DMS53 treated with DMSO at 0.1 percent for 48 hours (cell line): ENCODE data around the gene PPP1R1A.

Source experiments
- DNase-seq: peaks from one replicate; lab custom pipeline; 2025; ENCODE audit not compliant: unreplicated experiment; lab: John Stamatoyannopoulos, UW

The PPP1R1A gene

DNA sequence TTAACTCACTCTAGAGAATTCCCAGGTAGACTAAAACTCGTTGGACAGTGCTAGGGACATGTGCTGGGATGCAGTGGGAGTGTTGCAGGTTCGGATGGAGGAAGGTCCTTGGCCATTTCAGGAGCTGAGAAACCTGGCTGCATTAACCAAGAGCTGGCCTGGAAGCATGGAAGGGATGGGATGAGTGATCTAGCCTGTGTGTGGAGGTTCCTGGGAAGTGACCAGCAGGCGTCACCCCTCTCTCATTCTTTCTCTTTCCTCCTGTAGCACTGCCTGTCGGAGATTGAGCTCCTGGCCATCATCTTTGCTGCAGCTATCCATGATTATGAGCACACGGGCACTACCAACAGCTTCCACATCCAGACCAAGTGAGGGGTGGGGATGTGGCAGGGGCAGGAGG, 15.6 kb downstream of the PPP1R1A start:
- DNase-seq, result no peak

DNA sequence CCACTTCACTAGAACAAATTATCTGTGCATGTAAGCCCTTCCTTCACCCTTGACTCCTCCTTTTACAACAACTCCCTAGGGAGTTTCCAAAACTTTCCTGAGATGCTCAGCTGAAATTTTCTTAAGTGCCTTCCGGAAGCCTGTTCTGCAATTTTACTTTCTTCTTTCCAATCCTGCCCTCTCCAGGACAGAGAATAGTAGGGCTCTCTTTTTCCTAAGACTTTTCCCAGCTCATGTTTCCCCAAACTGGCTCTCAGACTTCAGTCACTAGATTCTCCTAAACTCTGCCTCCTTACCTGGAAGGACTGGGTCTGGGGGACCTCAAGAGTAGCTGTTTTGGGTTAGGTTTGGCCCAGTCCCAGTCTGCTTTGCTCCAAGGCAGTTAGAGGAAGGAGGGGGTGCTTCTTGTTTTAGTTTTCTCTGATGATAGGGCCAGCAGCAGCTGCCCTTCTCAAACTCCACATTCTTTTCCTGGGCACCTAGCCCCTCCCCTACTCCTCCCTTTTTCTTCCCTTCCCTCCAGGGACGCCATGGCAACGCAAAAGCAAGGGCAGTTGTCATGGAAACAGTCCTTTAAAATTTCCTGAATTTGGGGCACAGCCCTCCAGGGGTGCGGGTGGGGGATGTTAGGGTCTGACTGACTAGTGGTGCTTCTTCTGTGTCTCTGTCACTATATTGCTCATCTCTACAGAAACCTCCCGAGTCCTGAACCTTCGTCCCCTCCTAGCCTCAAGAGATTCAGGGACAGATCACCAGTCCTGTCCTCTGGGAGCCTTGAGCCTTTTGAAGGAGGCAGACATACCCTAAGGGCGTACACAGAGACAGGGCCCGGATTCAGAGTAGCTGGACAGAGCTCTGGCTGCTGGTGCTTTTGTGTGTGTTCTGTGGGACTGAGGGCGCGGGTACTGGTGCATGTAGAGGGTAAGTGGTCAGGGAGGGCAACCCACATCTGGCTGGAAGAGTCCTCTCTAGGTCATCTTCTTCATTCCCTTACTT, 17.0 kb downstream of the PPP1R1A start:
- DNase-seq, result no peak

DNA sequence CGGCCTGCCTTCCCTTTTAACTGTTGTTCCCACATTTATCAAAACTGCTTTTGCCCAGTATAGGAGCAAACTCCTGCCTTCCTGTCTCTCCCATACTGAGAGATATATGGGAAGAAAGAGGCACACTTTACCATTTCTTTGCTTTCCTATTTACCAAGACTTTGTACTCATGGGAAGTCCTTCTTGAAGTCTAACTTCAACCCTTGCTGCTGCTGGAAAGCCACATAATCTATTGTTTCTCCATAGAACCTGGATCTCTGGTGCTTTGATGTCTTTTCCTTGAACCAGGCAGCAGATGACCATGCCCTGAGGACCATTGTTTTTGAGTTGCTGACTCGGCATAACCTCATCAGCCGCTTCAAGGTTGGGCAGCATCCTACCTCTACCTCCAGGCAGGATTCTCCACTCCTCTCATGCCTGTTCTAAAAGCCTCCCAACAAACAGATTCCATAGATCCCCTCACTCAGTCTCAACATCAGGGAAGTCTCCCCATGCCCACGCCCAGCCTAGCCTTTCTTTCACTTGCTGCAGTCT, 18.4 kb downstream of the PPP1R1A start:
- no peak for DNase-seq

DNA sequence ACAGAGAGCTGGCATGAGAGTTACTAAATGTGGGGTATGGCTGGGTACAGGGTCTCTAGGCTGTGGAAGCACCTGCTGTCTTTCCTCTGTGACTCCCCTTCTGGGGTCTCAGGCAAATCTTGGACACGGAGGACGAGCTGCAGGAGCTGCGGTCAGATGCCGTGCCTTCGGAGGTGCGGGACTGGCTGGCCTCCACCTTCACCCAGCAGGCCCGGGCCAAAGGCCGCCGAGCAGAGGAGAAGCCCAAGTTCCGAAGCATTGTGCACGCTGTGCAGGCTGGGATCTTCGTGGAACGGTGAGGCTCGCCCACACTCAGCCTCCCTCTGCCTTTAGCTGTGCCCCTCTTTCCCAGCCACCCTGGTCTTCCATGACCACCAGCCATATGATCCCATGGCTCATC, 19.4 kb downstream of the PPP1R1A start:
- DNase-seq, result no peak

DNA sequence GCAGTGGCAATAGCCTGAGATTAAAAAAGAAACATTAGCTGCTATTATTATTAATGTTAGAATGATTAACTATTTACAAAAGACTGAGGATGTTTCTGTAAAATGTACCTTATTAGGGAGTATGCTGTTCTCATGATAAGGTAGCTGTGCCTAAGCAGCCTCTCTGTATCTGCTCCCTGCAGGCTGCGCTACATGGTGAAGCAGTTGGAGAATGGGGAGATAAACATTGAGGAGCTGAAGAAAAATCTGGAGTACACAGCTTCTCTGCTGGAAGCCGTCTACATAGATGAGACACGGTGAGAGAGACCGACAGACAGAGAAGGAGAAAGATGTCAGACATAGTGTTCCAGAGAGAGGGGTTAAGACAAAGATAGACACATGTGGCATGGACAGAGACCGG, 21.7 kb downstream of the PPP1R1A start:
- DNase-seq, result no peak

DNA sequence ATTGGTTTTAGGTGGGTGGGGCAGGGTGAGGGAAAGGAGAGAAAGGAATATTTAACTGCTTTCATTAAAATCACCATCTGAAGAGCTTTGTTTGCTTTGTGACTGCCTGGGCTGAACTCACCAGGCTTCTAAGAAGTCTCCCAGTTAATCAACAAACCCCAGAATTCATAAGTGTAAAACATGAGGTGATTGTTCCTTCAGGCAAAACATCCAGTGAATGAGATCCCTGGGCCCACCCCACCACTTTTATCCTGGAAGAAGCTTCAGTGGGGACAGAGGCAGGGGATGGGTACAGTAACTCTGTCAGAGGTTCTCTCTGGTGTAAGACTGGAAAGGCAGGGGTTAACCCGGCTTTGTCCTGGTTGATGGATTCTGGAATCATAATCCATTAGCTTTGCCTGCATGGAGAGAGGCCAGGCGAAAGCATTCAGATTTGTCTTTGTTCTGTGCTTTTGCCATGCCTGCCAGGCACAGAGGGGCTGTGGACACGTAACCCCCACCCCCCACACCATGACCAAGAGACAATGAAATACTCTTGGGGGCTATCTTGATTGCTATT, 22.4 kb downstream of the PPP1R1A start:
- no peak for DNase-seq

DNA sequence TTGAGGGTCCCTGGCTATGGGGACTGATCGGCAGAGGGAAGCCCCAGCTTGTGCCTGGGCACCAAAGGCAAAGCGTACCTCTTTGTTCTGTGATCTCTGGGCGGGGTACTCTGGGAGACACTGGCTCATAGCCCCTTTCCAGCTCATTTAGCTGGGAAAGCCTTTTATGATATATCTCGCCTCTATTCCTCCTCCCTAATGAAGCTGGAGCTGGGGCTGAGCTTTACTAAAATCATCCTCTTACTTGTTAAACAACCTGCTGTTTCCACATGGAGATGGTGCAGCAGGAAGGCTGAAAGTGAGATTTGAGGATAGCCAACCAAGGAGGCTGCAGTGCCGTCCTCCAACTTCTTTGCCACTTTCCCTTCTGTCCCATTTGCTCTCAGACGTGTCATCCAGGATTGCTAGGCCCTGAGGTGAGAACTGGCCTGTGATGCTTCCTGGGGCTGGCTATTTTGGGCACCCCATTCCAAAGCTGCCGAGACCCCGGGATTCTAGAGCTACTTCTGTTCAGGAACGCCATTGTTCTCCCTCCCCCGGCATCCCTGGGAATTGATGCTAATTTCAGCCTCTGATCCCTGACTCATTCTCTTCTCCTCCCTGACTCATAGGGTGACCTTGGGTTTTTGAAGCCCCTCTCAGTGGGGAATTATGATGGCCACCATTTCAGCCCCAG, 23.0 kb downstream of the PPP1R1A start:
- DNase-seq, result no peak

DNA sequence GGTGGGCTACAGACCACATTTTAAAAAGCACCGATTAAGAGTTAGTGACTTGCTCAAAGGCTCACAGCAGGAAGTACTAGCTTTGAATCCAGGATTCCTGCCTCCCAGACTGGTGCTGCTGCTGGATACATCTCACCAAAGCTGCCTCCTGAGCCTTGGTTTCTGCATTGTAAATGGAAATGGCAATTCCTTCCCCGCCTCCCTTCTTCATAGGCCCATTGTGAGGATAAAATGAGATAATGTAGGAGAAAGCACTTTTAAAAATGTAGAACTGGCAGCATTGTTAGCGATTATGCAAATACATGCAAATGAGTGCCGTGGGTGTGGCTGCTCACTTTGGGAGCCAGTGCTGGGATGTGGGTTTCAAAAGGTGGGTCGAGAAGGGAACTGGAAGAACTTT, 23.7 kb downstream of the PPP1R1A start:
- DNase-seq, result no peak

DNA sequence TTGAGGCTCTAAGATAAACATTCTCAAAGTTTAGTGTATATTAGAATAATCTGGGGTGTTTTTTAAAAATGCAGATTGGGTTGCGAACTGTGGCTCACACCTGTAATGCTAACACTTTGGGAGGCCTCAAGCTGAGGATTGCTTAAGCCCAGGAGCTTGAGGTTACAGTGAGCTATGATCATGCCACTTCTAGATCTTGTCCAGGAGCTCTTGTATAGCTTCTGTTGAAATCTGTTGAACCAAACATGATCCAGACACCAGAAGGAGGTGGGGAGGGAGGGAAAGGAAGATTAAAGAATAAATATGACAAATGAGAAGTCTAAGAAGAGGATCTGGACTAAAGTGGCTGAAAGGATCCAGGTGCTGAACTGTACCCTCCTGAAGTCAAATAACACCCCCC, 24.7 kb downstream of the PPP1R1A start:
- no peak for DNase-seq

DNA sequence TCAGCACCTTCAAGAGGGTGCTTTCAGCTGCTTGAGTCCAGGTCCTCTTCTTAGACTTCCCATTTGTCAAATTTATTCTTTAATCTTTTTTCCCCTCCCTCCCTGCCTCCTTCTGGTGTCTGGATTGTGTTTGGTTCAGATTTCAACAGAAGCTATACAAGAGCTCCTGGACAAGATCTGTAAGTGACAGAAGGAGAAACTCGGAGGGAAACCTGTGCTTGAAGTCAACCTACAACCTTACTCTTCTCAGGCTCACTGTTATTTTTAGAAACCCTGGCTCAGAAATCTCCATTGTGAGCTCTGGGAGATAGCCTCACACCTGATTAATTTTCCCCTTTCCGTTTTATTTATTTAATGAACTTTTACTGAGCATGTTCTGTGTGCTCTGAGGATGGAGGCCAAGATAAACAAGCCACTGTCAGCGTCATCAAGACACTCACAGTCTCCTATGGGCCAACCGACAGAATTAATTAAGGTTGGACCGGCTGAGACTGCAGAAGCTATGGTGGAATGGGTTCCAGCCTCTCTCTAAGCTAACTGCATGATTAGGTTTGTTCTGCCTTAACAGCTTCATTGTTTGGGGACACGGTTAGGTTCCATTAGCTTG, 25.6 kb downstream of the PPP1R1A start:
- no peak for DNase-seq

DNA sequence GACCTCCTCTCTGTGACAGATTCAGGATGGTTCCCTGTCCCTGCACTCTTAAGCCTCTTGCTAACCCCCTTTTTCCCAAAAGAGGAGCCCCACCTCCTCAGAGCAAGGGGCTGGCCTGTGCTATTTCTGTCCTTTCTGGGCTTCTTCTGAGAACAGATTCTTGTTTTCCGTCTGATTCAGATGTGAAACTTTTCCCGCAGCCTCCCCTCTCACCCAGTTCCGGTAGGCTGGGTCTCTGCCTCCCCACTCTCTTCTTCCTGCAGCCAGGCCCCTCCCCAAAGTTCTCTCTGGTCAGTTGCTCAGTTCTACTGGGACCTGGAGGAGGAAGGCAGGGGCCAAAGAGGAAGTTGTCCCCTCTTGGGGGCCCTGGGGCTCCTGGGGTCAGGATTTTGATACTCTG, 27.3 kb downstream of the PPP1R1A start:
- no peak for DNase-seq

DNA sequence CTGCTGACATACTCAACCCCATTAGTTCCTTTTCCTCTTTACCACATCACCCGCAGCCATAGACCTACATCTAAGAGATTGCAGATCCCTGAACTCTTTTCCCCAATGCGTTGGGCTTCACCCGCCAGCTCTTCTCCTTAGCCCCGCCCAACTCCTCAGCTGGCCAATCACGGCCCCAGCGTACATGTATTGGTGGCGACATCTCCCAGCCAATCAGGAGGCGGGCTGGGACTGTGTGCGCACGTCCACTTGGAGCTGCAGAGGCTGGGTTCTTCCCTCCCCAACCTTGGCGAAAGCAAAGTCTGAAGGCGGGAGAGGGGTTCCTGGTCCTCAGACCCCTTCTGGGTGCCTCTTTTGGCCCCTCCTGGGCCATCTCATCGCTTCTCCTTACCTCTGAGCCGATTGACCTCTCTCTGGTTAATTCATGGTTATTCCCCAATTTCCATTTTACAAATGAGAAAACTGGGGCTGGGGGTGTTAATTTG, 28.0 kb downstream of the PPP1R1A start:
- DNase-seq, result peak; percentile 91

DNA sequence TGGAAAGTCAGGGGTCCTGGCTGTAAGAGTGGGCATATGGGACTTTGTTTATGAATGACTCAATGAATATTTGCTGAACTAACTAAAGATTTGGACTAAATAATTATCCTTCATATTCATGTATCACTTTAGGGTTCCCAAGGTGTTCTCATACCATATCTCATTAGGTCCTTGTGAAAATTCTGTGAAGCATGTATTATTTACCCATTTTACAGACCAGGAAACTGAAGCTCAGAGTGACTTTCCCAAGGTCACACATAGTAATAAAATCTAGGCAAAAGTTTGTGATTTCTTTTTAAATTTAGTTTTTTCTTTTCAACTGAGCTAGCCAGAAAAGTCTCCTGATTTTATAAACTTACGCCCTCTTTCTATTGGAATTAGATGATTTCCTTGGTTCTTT, 29.7 kb downstream of the PPP1R1A start:
- no peak for DNase-seq

DNA sequence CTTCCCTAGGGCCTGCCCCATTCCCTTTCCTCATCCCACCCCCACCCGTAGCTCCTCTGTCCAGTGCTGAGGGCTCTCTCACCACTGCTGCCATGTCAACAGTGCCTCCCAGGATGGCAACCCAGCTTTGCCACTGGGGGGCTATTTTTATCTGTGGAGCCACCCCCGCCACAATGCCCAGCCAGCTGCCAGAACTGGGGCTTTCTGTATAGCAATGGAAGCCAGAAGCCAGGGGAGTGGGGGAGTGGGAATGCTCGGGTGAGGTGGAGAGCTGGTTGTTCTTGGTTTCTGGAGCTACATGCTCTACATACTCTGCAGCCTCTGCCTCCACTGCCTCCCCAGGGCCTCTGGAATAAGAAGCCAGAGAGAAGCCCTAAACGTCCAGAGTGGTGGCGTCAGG, 30.1 kb downstream of the PPP1R1A start:
- no peak for DNase-seq

DNA sequence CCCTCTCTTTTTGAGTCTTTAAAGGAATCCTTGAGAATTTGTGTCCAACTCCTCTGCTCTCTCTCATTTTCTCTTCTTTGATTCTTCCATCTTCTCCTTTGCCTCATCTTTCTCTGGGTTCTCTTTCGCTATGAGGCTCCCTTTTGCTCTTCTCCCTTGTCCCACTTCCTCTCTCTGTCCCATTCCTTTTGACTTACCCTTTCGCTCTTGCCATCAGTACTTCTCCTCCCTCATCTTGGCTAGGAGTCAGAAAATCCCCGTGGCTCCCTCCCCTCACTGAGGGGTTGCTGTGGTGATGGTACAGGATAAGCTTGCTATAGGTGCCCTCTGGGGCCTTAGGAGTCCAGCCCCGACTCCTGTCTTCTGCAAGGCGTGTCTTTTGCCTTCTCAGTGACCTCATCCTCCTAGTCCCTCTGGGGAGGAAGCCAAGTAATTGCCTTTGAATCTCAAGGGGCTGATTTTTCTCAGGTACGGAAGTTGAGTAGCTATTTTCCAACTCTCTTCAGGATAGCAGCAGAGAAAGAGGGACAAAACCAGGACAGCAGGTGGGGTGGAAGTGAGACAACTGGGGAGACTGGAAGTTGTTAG, 32.7 kb downstream of the PPP1R1A start:
- no peak for DNase-seq

DNA sequence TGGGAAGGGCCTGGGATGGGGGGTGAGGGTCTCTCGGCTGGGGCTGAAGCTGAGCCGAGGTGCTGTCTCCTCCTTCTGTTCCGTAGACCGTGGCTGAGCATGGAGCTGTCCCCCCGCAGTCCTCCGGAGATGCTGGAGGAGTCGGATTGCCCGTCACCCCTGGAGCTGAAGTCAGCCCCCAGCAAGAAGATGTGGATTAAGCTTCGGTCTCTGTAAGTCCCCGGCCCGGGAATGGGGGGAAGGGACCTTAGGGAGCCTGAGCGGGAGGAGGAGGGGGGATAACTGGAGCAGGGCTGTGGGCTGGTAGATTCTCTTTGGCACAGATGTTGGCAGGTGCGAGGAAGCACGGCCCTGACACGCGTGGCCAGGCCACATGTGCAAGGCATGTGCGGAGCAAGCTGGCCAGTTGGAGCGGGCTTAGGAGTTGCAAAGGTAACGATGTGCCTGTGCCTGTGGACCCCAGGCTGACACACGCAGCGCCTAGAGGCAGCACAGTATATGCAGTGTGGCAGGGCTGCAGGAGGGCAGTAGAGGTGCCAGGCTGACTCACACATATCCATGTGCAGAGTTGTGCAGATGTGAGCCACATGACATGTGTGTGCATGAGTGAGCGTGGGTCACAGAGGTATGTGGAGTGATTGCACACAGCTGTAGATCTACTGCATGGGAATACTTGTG, 38.5 kb downstream of the PPP1R1A start:
- no peak for DNase-seq

DNA sequence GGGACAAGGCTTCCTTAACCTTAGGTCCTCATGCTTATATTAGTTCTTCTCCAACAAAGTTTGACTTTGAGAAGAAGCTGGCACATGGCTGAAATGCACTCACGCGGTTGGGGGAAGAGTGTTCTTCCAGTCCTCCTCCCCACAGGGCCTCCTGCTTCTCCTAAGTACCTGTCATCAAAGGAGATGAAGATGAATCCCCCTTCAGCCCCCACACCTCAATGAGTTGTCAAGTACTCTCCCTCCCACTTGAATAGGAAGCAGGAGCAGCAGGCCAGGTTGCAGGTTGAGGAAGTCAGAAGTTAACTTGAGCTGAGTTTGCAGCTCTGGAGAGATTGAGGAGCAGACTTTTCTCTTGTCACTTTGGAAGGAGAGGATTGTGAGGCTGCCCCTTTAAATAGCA, 41.9 kb downstream of the PPP1R1A start:
- DNase-seq, result no peak

DNA sequence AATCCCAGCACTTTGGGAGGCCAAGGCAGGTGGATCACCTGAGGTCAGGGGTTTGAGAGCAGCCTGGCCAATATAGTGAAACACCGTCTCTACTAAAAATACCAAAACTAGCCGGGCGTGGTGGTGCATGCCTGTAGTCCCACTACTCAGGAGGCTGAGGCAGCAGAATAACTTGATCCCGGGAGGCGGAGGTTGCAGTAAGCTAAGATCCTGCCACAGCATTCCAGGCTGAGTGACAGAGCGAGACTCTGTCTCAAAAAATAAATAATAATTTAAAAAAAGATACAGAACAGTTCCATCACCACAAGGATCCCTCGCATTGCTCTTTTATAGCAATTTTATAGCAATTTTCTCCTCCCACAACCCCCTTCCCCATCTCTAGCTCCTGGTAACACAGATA, 43.7 kb downstream of the PPP1R1A start:
- no peak for DNase-seq

DNA sequence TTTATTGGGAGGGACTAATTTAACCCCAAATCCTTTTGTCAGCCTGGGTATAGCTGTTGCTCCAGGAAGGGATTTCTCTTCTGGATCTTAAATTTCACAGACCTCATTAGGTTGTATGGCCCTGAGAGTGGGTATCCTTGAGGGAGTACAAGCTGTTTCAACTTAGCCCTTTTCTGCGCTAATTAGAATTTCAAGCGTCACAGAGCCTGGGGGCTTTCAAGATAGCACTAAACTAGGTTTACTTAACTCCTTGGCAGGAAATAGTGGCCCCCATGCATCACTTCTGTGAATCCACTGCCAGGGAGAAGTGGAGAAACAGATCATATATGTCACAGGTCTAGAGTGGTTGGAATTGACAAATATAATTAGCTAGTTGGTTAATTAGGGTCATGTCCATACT, 44.9 kb downstream of the PPP1R1A start:
- DNase-seq, result no peak

DNA sequence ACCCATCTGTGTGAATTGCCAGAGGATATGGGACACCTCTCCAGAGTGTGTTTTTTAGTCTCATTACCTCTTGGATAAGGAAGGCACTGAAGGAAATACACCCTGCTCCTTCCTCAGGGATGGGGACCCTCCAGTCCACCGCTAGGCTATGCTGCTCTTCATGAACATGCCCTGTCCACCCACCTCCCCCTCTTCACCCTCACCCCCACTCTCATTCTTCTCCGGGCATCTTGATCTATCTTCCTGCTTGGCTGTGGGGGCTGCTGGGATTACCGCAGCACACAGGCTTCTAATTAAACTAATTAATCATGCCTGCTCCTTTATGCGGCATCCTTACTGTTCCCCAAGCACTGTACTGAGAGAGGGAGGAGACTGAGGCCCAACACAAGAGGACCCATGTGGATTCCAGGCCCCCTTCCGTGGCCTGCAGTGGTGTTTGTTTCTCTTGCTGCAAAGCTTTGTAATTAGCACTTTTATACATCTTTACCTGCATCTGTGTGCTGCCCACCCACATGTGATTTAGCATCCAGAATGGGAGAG, 46.6 kb downstream of the PPP1R1A start:
- DNase-seq, result no peak
